HG03442 (cell line): Measurements from ENCODE around the gene CDC20B.
A peak's percentile ranks its signal among the peaks of the same experiment; 100 is the strongest.
"Not testable (repeated sequence)": the region's sequence is repeated elsewhere in the genome, so short reads cannot be mapped to it uniquely, and the experiment has no call there.

Source experiments
- ATAC-seq: cut with Tn5 transposase; IDR thresholded peaks from one replicate; pipeline ENCODE4 v1.9.1; 2021; ENCODE audit warnings: mild to moderate bottlenecking, moderate library complexity; ENCODE audit not compliant: unreplicated experiment

The CDC20B gene

DNA sequence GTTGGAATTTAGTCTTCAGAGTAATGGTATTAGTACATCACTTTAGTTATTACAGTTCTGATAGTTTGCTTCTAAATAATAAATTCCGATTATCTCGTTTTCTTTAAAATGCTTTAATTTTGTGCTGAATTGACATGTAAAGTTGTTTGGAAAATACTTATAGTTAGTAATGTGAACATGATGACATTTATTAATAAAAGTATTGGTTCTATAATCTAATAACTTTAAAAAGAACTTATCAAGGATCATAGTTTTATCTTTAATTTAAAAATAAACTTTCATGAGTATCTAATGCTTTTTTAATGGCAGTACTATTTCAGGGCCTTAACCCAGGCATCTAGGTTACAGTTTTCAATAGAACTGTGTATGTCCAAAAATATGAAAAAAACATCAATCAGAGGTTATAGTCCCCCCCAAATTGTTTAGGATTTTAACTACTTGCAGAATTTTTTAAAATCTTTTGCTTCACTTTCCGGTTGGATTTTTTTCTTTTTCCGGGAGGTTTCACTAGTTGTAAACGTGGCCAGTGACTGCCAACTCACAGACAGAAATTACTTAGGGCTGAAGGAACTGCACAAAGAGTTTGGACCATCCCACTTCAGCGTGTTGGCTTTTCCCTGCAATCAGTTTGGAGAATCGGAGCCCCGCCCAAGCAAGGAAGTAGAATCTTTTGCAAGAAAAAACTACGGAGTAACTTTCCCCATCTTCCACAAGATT lies 12.3 kb downstream of the CDC20B start:
- no peak for ATAC-seq

DNA sequence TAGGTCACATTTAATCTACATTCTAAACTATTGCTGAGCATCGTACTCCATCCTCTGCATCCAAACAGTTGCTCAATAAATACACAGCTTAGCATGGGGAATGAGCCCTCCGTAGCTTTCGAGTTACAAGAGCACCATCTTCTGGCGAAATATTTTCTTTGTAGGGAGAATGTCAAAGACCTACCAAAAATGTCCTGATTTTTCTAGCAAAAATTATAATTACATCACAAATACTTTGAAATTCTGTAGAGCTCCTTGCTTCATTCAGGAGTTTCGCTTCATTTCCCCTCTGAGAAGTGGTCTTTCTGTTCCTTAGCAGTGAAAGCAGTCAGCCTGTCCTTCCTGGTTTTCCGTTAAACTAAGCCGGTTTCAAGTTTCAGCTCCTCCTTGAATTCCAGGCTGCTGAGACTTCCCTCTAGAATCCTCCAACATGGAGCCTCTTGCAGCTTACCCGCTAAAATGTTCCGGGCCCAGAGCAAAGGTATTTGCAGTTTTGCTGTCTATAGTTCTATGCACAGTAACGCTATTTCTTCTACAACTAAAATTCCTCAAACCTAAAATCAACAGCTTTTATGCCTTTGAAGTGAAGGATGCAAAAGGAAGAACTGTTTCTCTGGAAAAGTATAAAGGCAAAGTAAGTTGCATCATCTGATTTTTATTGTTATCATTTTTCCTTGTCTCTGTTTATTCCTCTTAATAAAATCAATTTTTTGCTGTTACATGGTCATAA lies 13.0 kb downstream of the CDC20B start, which contains the start of gene GPX8:
Gene GPX8, plus strand, starts transcription at position 409 of the 730 bp plus-strand sequence. Its CDS starts 22 bp downstream, at position 431.
- no peak for ATAC-seq

DNA sequence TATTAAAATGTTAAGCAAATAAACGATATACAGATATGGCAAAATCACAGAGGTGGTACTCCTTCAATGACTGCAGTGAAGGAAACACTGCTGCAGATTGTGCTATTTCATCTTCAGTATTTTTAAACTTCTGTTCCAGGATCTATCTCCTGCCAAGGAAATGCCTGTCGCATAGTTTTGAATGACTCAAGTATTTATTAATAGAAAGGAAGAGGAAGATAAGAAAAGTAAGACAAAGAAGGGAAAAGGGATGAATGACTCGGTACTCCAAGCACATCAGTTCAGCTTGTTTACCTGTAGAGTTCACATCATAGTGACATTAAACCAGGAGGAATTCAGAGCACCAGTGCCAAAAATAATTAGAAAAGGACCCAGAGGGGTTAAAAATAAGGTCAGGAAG lies 18.1 kb downstream of the CDC20B start:
- ATAC-seq: no peak

DNA sequence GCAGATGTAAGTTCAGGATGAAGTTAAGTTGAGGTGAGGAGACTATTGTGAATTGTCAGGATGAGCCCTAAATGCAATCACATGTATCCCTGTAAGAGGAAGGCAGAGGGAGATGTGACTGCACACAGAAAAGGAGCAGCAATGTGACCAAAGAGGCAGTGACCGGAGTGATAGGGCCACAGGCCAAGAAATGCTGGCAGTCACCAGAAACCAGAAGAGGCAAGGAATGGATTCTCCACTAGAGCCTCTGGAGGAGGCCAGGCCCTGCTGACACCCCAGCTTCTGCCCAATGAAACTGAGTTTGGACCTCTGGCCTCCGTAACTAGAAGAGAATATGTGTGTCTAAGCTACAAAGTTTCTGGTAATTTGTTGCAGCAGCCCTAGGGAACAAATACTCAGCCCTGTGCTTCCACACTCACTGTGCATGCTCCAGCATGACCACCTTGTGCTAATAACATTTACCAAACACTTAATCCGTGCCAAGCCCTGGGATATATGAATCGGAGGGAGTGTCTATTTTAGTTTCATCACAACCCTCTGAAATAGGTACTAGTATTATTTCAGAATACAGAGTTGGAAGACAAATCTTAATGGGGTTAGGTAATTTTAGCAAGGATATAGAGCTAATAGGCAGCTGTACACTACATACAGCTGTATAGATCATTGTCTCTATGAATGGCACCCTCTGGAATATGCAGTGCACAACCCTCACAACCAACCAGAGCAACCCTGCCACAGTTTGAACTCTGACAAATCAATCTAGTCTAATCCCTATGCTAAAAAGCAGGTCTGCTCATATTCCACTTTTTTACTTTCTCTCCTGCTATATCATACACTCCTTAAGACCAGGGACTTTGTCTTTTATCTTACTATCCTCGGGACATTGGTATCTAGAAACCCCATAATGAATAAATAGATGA lies 20.8 kb downstream of the CDC20B start:
- no peak for ATAC-seq

DNA sequence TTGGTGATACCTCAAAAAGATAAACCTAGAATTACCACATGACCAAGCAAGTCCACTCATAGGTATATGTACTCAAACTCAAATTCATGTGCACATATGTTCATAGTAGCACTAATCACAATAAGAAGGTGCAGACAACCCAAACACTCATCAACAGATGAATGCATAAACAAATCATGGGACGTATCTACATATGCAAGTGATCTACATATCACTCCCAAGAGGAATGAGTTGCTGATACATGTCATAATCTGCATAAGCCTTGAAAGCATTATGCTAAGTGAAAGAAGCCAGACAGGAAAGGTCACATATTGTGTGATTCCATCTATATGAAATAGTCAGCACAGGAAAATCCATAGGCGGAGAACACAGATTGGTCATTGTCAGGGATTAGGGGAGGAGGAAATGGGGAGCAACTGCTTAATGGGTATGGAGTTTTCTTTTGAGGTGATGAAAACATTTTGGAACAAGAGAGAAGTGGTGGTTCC lies 23.6 kb downstream of the CDC20B start:
- no peak for ATAC-seq

DNA sequence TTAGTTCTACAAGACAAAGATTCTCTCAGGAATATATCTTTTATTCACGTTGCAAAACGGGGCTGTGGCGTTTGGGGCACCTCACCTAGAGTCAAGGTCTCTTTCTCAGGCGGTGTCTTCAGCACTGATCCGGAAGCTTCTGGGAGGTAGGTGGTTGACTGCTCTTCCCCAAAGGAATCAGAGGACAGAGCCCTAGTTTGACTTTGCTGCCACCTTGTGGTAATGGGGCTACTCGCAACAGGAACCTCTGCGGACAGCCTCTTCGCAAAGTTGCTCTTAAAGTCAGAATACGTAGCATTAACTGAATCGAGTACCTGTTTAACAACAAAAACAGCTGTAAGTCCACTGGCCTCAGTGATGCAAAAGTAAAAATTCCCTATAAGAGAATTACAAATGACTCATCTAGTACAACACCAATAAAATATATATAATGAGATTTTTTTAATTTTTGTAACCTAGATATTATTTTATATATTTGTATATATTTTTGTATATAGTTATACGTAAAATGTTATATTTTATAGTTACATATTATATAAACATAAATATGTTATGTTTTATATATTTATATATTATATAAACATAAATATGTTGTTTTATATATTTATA lies 26.3 kb downstream of the CDC20B start:
- ATAC-seq: peak; percentile 81

DNA sequence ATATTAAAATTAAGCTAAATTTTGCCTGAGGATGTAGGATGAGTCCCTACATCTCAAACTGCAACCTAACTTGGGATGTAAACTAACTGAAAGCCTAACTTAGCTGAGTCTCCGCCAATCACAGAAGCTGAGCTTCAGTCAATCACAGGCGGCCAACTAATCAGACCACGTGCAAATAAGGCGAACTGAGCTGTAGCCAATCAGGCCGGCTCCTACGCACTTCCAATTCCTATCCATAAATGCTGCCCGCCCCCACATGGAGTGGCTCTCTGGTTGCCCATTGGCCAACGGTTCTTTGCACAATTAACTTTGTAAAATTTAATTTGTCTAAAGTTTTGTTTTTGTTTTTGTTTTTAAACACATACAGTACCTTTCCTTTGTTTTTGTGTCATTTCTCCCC lies 26.9 kb downstream of the CDC20B start:
- no peak for ATAC-seq

DNA sequence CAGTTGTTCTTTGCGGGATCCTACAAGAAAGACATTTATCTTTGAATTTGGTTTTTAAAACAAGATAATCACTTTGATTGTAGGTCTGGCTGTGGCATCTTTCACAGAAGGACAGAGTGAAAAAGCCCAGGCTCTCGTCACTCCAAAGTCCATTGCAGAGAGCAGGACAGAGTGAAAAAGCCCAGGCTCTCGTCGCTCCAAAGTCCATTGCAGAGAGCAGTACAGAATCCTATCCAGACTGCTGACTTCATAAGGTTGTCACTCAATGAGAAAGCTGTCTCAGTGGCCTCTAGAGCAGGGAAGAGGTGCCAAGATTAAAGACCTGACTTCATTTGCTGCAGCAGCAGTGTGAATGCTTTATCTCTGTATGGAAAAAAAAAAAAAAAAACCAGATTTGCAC lies 29.4 kb downstream of the CDC20B start:
- no peak for ATAC-seq

DNA sequence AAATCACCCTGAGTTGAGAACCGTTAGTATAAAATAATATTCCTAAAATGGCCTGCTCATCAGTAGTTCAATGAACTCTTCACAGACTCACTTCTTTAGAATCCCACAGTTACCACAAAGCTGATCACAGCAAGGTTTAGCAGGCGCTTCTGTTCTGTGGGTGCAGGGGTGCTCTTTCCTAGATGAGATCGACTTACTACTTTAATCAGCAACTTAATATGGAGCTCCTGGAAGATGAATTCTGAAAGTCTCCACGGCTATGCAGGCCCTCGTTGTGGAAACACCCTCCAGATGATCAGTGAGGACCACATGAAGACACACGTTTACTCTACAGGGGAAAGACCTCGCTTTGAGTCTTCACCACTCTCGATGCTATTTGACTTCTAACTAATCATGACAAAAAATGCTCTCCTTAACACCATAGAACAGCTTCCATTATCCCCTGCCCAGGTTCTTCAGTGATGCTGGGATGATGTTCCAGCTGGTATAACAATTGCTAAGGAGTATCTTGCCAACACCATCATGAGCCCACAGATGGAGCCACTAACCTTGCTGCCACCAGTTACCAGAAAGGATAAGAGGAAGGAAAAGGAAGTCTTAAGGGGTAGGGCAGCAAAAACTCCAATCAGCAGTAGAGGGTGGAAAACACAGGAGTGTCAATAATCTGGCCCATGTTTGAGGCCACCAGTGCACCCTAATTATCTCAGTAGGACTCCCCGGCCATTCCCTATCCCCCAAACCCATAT lies 30.9 kb downstream of the CDC20B start:
- ATAC-seq: no peak

DNA sequence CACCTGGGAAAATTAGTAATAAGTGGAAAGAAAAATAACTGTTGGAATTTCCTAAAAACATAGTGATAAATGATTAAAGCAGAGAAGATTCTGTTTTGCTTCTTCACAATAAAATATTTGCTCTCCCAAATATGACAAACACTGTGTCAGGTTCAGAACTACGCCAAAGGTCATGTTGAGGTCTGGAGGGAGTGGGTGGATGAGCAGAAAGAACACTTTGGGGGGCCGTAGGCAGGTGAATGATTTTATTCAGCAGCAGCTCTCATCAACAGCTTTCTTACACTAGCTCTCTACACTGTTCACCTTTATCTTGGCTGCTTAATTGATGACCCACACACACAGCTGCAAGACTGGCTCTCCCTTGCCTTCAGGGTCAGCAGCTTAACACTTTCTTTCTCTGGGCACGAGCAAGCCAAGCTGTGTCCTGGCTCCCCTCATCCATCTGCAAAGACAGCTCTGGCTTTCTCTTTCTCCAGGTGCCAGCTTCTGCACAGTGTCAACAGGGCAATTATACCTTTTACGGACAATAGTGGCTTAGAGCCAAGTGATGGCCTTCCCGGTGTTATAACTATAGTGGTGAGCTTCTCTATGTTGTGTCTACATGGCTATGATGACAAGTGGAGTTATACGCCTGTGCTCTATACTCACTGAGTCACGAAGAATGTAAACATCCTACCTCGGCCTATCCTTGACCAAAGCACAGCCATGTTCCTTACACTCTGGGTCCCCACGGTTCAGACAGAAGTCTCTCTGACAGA lies 31.9 kb downstream of the CDC20B start:
- no peak for ATAC-seq

DNA sequence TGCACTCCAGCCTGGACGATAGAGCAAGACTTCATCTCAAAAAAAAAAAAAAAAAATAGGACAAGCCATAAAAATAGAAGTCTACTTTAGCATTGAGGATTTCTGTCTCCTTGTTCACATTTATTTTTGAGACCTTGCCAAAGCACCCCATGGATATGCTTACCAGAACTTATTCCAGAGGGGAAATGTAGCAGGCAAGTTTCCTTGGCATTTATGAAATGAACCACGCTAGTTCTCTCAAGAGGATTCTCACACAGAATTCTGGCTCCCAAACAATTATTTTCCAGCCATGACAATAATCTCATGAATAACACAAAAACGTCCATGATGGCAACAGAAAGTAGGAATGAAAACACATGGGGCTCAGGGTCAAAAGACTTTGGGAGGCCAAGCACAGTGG lies 36.5 kb downstream of the CDC20B start:
- ATAC-seq: no peak

DNA sequence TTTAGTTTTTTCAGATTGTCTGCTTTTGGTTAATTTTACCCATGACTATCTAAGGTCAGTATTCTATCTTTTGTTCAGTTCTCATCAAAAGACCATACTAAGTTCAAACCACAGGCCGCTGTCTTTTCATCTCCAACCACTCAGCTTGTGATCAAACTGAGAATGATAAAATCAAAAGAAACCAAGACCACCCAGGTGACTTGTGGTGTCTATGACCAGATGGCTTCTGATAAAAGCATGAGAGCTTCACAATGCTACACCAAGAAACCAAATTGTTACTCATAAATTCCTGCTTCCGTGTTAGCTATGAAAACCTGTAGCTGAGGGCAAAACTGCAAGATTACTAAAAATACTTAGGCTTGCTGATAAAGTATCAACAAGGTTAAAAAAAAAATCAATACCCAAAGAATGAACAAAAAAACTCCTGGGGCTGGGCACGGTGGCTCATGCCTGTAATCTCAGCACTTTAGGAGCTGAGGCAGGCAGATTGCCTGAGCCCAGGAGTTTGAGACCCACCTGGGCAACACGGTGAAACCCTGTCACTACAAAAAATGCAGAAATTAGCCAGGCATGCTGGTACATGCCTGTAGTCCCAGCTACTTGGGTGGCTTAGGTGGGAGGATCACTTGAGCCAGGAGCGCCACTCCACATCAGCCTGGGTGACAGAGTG lies 38.8 kb downstream of the CDC20B start:
- ATAC-seq: no peak

DNA sequence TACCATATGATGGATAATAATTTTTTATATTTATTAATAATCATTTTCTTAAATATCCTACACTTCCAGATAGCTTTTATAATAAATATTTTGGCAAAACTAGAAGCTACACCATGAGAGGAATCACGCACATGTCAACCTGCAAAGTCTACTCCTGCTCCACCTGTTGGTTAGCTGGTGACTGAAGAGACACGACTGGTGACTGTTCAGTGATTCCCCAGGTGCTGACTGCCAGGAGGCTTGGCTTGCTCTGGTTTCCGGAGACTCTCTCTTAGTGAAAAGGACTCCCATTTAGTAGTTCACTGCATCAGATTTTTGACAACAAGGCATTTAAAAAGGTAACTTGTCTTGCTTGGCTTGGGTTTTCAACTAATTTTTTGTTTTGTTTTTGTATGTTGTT lies 49.6 kb downstream of the CDC20B start:
- no peak for ATAC-seq

DNA sequence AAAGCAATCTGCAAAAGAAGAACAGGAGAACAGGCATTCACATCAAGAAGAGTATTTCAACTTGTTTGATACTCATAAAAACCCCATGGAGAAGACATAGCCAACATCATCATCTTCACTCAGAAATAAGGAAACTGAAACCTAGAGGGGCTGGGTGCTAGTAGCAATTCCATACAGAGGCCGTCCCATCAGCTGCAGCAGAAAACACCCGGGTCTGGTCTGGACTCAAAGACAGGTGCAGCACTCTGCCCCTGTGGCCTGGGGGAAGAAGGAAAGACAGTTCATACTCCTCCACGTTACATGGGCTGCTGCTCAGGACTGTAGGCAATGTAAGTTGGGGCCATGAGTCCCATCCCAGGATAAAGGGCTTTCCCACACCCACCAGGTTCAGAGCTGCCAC lies 58.9 kb downstream of the CDC20B start:
- ATAC-seq: no peak

DNA sequence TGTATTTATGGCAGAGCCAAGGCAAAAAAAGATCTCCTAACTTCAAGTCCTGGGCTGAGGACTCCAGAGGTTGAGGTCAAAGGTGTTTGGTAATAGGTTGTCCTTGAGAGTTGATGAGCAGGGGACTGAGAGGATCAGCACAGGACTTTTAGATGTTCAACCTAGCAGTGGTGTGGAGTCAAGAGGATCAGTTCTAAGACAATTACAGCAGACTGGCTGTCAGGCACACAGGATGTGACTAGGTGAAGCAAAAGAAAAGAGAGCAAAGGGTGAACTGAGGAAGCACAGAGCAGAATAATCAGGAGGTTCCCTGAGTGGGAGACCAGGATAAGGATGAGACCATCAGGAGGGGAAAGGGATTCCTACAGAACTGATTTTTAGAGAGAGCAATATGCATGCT lies 59.6 kb downstream of the CDC20B start:
- no peak for ATAC-seq

DNA sequence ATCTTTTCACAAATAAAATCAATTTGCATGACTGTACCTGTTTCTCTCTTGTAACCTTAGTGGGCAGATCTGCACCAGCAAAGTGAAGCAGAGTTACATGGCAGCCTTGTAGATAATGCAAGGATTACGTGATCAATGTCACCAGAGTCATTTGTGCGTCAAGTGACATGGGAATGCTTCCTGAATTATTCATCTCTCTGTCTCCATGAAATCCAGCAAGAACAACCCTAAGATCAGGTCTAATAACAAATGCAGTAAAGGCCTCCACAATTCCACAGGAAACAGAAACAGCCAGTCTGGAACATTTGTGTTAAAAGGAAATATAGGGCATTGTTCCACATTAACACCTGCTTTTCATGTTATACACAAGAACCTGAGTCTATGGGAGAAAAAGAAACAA lies 62.8 kb downstream of the CDC20B start:
- ATAC-seq: no peak

DNA sequence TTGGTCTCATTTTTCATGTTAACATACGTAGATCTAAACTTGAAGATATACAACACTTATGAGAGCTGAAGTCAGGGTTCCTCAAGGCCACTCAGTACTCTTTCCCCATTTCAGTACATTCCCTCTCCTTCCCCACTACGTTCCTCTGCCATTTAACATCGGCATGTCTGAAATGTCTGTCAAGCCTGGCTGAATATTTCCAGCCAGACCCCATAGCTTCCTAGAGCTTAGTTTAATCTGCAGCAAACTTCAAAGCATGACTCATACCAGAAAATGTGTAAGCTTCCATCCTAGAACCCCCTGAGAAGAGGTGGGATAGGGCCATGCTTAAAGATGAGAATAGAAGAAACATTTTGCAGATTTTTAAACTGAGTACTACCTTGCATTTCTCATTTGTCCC lies 64.3 kb downstream of the CDC20B start:
- ATAC-seq: no peak

DNA sequence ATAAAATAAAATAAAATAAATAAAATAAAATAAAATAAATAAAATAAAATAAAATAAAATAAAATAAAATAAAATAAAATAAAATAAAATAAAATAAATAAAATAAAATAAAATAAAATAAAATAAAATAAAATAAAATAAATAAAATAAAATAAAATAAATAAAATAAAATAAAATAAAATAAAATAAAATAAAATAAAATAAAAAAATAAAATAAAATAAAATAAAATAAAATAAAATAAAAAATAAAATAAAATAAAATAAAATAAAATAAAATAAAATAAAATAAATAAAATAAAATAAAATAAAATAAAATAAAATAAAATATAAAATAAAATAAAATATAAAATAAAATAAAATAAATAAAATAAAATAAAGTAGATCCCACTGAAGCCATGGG lies 67.0 kb downstream of the CDC20B start:
- not testable (repeated sequence) for ATAC-seq
